Caco-2 (cell line): Measurements from ENCODE around the gene ITPR3. TPM values are rescaled to one million over a fixed set of nuclear protein-coding genes. Genes with fewer than 3 reads are reported as not detected.

Experiments
- BruUV-seq: library from RNA; stranded (reverse); fragments of 400-500 nt; replicated peaks from 2 replicates; lab custom pipeline; 2021; lab: Mats Ljungman, UMichigan
- CTCF ChIA-PET: fragments of 300-600 bp; sonication (Branson Sonifier 250); formaldehyde crosslinking; loops from one replicate; lab custom pipeline; 2022; ENCODE audit warnings: antibody characterized with exemption; lab: Charles Lee
- POLR2A ChIA-PET: fragments of 300-600 bp; sonication (Branson Sonifier 250); formaldehyde crosslinking; loops from one replicate; lab custom pipeline; 2022; ENCODE audit warnings: antibody characterized with exemption; lab: Charles Lee
- DNase-seq, 2 experiments: peaks; one replicate each; pipeline versions ENCODE4 v3.0.0 to v3.0.0-alpha.2; 2020 to 2022
- H3K27me3 ChIP-seq: replicated peaks from 2 replicates; pipeline ENCODE4 v1.6.0; 2011; ENCODE audit warnings: low read length; ENCODE audit not compliant: control insufficient read depth, insufficient read depth
- H3K36me3 ChIP-seq: 2 replicates; pipeline ENCODE4 v1.5.1; 2011; ENCODE audit warnings: low read length; ENCODE audit not compliant: control insufficient read depth, insufficient read depth
- H3K4me1 ChIP-seq: fragments of 250-450 bp; sonication (Bioruptor Pico); 2 replicates; pipeline ENCODE4 v1.5.1; 2020; ENCODE audit warnings: mild to moderate bottlenecking
- H3K4me3 ChIP-seq: 2 replicates; pipeline ENCODE4 v1.5.1; 2011; ENCODE audit warnings: low read depth, mild to moderate bottlenecking, control low read depth, low read length
- H3K9me3 ChIP-seq: fragments of 250-450 bp; sonication (Bioruptor Pico); 2 replicates; pipeline ENCODE4 v1.5.1; 2020; ENCODE audit warnings: mild to moderate bottlenecking, moderate library complexity
- H3K27ac Mint-ChIP-seq: one replicate; pipeline ENCODE4 v1.8.0; 2022; ENCODE audit warnings: mixed read lengths; ENCODE audit not compliant: unreplicated experiment
- H3K27me3 Mint-ChIP-seq: one replicate; pipeline ENCODE4 v1.8.0; 2022; ENCODE audit warnings: mixed read lengths; ENCODE audit not compliant: insufficient read depth, unreplicated experiment
- H3K36me3 Mint-ChIP-seq: one replicate; pipeline ENCODE4 v1.8.0; 2022; ENCODE audit warnings: mild to moderate bottlenecking, mixed read lengths; ENCODE audit not compliant: insufficient read depth, unreplicated experiment
- H3K4me1 Mint-ChIP-seq: one replicate; pipeline ENCODE4 v1.8.0; 2022; ENCODE audit warnings: low read depth, mixed read lengths; ENCODE audit not compliant: unreplicated experiment
- H3K4me3 Mint-ChIP-seq: one replicate; pipeline ENCODE4 v1.8.0; 2022; ENCODE audit warnings: mild to moderate bottlenecking, moderate library complexity, mixed read lengths; ENCODE audit not compliant: unreplicated experiment
- H3K9me3 Mint-ChIP-seq: one replicate; pipeline ENCODE4 v1.8.0; 2022; ENCODE audit warnings: mixed read lengths; ENCODE audit not compliant: unreplicated experiment
- CTCF ChIP-seq, 2 experiments: fragments of 200-600 bp in 1 of 2; IDR thresholded peaks; 1 replicate in 1 of 2; 2 replicates in 1 of 2; pipeline versions ENCODE4 v1.5.1 to v1.8.0; 2011 to 2022; ENCODE audit warnings: antibody characterized with exemption in 1 of 2, control low read depth in 1 of 2, inconsistent platforms in 1 of 2, low read depth in 1 of 2, low read length in 1 of 2, mild to moderate bottlenecking in 1 of 2, moderate library complexity in 1 of 2; ENCODE audit not compliant: insufficient read depth in 1 of 2, severe bottlenecking in 1 of 2, unreplicated experiment in 1 of 2
- intact Hi-C: fragments of 100-400 bp; cut with micrococcal nuclease; formaldehyde crosslinking; loops from one replicate; pipeline ENCODE4 v1.10.0; 2022; ENCODE audit not compliant: unreplicated experiment
- total RNA-seq: library from RNA; stranded (reverse); gene quantifications from 2 replicates; pipeline ENCODE4 v1.2.3, GENCODE V29; 2022

ITPR3 gene
- total RNA-seq, 1 experiment from 2014 or later = 42.1 TPM

- Histone ChIP-seq H3K4me1 (peaks cover 6% of the 10 kb centered on the region), H3K4me3 (no peak overlapping the region), H3K36me3 (peaks cover 1% of the 10 kb centered on the region), H3K9me3 (no peaks in the 10 kb centered on the region), H3K27me3 (no peaks in the 10 kb centered on the region)
- H3K9me3 Mint-ChIP-seq = no peaks in the 10 kb centered on the region
- H3K27me3 Mint-ChIP-seq = no peaks in the 10 kb centered on the region
- H3K4me3 Mint-ChIP-seq = no peak overlapping the region
- no peak overlapping the region for H3K27ac Mint-ChIP-seq
- ChIA-PET POLR2A (no interaction called here), CTCF (no interaction called here)
- TF ChIP-seq CTCF (IDR thresholded peaks at IDR 0.05; ENCODE audit: insufficient read depth in 1 of 2, low read depth in 1 of 2, low read length in 1 of 2, severe bottlenecking in 1 of 2, unreplicated experiment in 1 of 2) = no peak
- BruUV-seq = no TSS peak
- intact Hi-C loops = no loop called here
- H3K36me3 Mint-ChIP-seq = peaks cover 45% of the 10 kb centered on the region
- H3K4me1 Mint-ChIP-seq = peaks cover 18% of the 10 kb centered on the region
- no peak for DNase-seq
Observed at GRCh38 chr6:33705955-33706725, 85.0 kb downstream of the ITPR3 start.

- Mint-ChIP-seq H3K36me3 (peaks cover 46% of the 10 kb centered on the region), H3K4me1 (peaks cover 18% of the 10 kb centered on the region), H3K27ac (no peak overlapping the region), H3K9me3 (no peaks in the 10 kb centered on the region), H3K27me3 (no peaks in the 10 kb centered on the region), H3K4me3 (no peak overlapping the region)
- no peaks in the 10 kb centered on the region for H3K9me3 ChIP-seq
- H3K27me3 ChIP-seq = no peaks in the 10 kb centered on the region
- no TSS peak for BruUV-seq
- CTCF ChIA-PET = interaction anchor here (0.7 kb wide), 1 partner anchor 53 kb away, joined by 3 read pairs; no protein-coding TSS in a partner anchor
- no peak for DNase-seq
- peaks cover 10% of the 10 kb centered on the region for H3K4me1 ChIP-seq
- POLR2A ChIA-PET = no interaction called here
- peaks cover 1% of the 10 kb centered on the region for H3K36me3 ChIP-seq
- intact Hi-C loops = no loop called here
- no peak for TF ChIP-seq CTCF (IDR thresholded peaks at IDR 0.05; ENCODE audit: insufficient read depth in 1 of 2, low read depth in 1 of 2, low read length in 1 of 2, severe bottlenecking in 1 of 2, unreplicated experiment in 1 of 2)
- no peak overlapping the region for H3K4me3 ChIP-seq
Observed at GRCh38 chr6:33707771-33708170, 86.6 kb downstream of the ITPR3 start.

GRCh38 chr6:33708516-33709204 lies 87.5 kb downstream of the ITPR3 start:
- no peak overlapping the region for H3K27ac Mint-ChIP-seq
- H3K9me3 ChIP-seq = no peaks in the 10 kb centered on the region
- DNase-seq = no peak
- H3K9me3 Mint-ChIP-seq = no peaks in the 10 kb centered on the region
- H3K4me1 Mint-ChIP-seq = peaks cover 18% of the 10 kb centered on the region
- H3K4me3 Mint-ChIP-seq = no peak overlapping the region
- no peaks in the 10 kb centered on the region for H3K27me3 ChIP-seq
- H3K36me3 Mint-ChIP-seq = peaks cover 46% of the 10 kb centered on the region
- BruUV-seq = no TSS peak
- POLR2A ChIA-PET = interaction anchor here (0.6 kb wide), 1 partner anchor 263 kb away, joined by 4 read pairs; no protein-coding TSS in a partner anchor
- CTCF ChIA-PET = interaction anchor here (0.7 to 1.1 kb wide), 2 partner anchors 8 to 101 kb away, joined by 3 read pairs; no protein-coding TSS in a partner anchor
- no peak overlapping the region for H3K4me3 ChIP-seq
- intact Hi-C loops = no loop called here
- peaks cover 1% of the 10 kb centered on the region for H3K36me3 ChIP-seq
- peaks cover 10% of the 10 kb centered on the region for H3K4me1 ChIP-seq
- TF ChIP-seq CTCF (IDR thresholded peaks at IDR 0.05; ENCODE audit: insufficient read depth in 1 of 2, low read depth in 1 of 2, low read length in 1 of 2, severe bottlenecking in 1 of 2, unreplicated experiment in 1 of 2) = no peak
- no peaks in the 10 kb centered on the region for H3K27me3 Mint-ChIP-seq
